ENCODE data around the gene ATRIP. TPM values are rescaled to one million over a fixed set of nuclear protein-coding genes. Genes with fewer than 3 reads are reported as not detected.

ATRIP gene
- total and polyA plus RNA-seq, 2 of the 8 experiments (the other 6 are each of a cell fraction or from before 2014, with no cell fraction given), result 18.5 to 20.2 TPM

- Histone ChIP-seq H3K18ac (ENCODE audit: extremely low read depth, low read length) (no peak overlapping the region), H3K23ac (ENCODE audit: insufficient read length) (no peak overlapping the region), H3K14ac (ENCODE audit: insufficient read length) (no peak overlapping the region), H3K4me1 (replicated peaks in 1 of 4; ENCODE audit: control insufficient read depth in 3 of 4, insufficient read depth in 4 of 4, low read length in 3 of 4) (peaks cover 0 to 7% (median 4%) of the 10 kb centered on the region in 4 experiments; a peak in 3 of 7 replicates), H3K79me1 (ENCODE audit: low read depth, low read length) (no peaks in the 10 kb centered on the region; the same call in 1 of the 2 replicates), H4K20me1 (replicated peaks in 1 of 2; ENCODE audit: control insufficient read depth in 1 of 2, insufficient read depth in 2 of 2, low read length in 2 of 2) (peaks cover 5 to 15% of the 10 kb centered on the region in 2 experiments), H3K9me3 (ENCODE audit: insufficient read depth in 2 of 2, low read depth in 1 of 2, low read length in 1 of 2) (no peaks in the 10 kb centered on the region), H3K23me2 (ENCODE audit: low read depth, low read length) (0 out of 2 replicates have a peak, but pooled peaks cover 2% of the 10 kb centered on the region), H2BK120ac (replicated peaks; ENCODE audit: low read depth, low read length) (no peak overlapping the region), H4K91ac (replicated peaks; ENCODE audit: insufficient read length, low read length) (no peak overlapping the region), H2BK12ac (ENCODE audit: low read depth, low read length) (no peak overlapping the region), H3K27ac (ENCODE audit: low read depth, low read length) (no peak overlapping the region), H3K27me3 (replicated peaks in 1 of 4; ENCODE audit: control insufficient read depth in 3 of 4, extremely low read depth in 1 of 4, insufficient read depth in 3 of 4, low read length in 3 of 4) (no peaks in the 10 kb centered on the region), H4K8ac (ENCODE audit: extremely low read depth, insufficient read depth, low read length) (no peak overlapping the region), H3K36me3 (ENCODE audit: control insufficient read depth in 2 of 4, insufficient read depth in 4 of 4, low read length in 3 of 4) (peaks cover 23 to 45% (median 40%) of the 10 kb centered on the region in 4 experiments), H3K4me2 (ENCODE audit: insufficient read depth in 1 of 2, low read depth in 2 of 2, low read length in 2 of 2) (no peak overlapping the region), H2BK20ac (ENCODE audit: low read length) (no peak overlapping the region), H2BK15ac (ENCODE audit: low read length) (no peak overlapping the region), H3K4ac (replicated peaks; ENCODE audit: insufficient read length, low read depth, low read length) (no peak overlapping the region), H3K9ac (replicated peaks in 1 of 4; ENCODE audit: extremely low read depth in 1 of 4, low read depth in 3 of 4, low read length in 3 of 4) (no peak overlapping the region), H2AFZ (ENCODE audit: low read length) (no peak overlapping the region), H2BK5ac (ENCODE audit: low read depth, low read length) (no peak overlapping the region), H2AK5ac (ENCODE audit: low read depth, low read length) (no peak overlapping the region), H4K5ac (ENCODE audit: insufficient read length, low read depth, low read length) (no peak overlapping the region), H3K56ac (replicated peaks; ENCODE audit: insufficient read length, low read depth, low read length) (no peak overlapping the region), H3K4me3 (ENCODE audit: extremely low read depth in 1 of 4, insufficient read depth in 2 of 4, low read depth in 3 of 4, low read length in 4 of 4) (no peak overlapping the region), H3K79me2 (ENCODE audit: control insufficient read depth in 1 of 2, insufficient read depth in 2 of 2, low read length in 2 of 2) (no peaks in the 10 kb centered on the region)
- POLR2A ChIA-PET (ENCODE audit: partially characterized antibody), result interaction anchor here (1.0 to 20.2 kb wide), 3 partner anchors 9 to 38 kb away, joined by 3 to 650 read pairs (median 4); partner anchors contain the start of gene PLXNB1
- TF ChIP-seq FOSL1 (IDR thresholded peaks at IDR 0.05; ENCODE audit: insufficient read depth, low read depth, low read length), result no peak
- no peak for TF ChIP-seq CHD2 (IDR thresholded peaks at IDR 0.05; ENCODE audit: low read length)
- TF ChIP-seq BRCA1 (IDR thresholded peaks at IDR 0.05; ENCODE audit: low read depth, low read length), result no peak
- TF ChIP-seq GTF2F1 (IDR thresholded peaks at IDR 0.05; ENCODE audit: borderline replicate concordance, low read depth, low read length), result no peak
- no peak for TF ChIP-seq SIN3A (conservative IDR thresholded peaks at IDR 0.05 in 1 of 2, IDR thresholded peaks at IDR 0.05 in 1 of 2; ENCODE audit: low read depth in 1 of 2, low read length in 2 of 2)
- no peak for DNase-seq (ENCODE audit: low read depth in 1 of 2, low spot score in 2 of 2)
- CTCF ChIA-PET (ENCODE audit: partially characterized antibody), result interaction anchor here (1.2 to 9.2 kb wide), 6 partner anchors 13 to 146 kb away, joined by 3 to 220 read pairs (median 19); no protein-coding TSS in a partner anchor
- WGBS, 2 experiments (ENCODE audit: extremely low coverage in 1 of 2, insufficient coverage in 1 of 2, insufficient read length in 1 of 2, insufficient replicate concordance in 2 of 2, low coverage in 1 of 2, low lambda C conversion rate in 2 of 2, missing lambda C conversion rate in 1 of 2), result 85% methylated on average over 3 of the region's 3 CpGs; no CpG with 5 or more reads in 1 of the 2 experiments
- FAIRE-seq, result no peak
Measured at GRCh38 chr3:48402907-48403306, 43.6 kb upstream of the ATRIP start.

Measured in H1 (cell line).